ENCODE measurements around the gene RAB11FIP4.

- TF ChIP-seq CTCF (IDR thresholded peaks at IDR 0.05): no peak
- TF ChIP-seq POLR2AphosphoS5 (IDR thresholded peaks at IDR 0.05; ENCODE audit: low read depth, low read length): no peak
- no peak for TF ChIP-seq TCF7L2 (IDR thresholded peaks at IDR 0.05; ENCODE audit: low read depth, low read length)
- TF ChIP-seq, protein P1, sequence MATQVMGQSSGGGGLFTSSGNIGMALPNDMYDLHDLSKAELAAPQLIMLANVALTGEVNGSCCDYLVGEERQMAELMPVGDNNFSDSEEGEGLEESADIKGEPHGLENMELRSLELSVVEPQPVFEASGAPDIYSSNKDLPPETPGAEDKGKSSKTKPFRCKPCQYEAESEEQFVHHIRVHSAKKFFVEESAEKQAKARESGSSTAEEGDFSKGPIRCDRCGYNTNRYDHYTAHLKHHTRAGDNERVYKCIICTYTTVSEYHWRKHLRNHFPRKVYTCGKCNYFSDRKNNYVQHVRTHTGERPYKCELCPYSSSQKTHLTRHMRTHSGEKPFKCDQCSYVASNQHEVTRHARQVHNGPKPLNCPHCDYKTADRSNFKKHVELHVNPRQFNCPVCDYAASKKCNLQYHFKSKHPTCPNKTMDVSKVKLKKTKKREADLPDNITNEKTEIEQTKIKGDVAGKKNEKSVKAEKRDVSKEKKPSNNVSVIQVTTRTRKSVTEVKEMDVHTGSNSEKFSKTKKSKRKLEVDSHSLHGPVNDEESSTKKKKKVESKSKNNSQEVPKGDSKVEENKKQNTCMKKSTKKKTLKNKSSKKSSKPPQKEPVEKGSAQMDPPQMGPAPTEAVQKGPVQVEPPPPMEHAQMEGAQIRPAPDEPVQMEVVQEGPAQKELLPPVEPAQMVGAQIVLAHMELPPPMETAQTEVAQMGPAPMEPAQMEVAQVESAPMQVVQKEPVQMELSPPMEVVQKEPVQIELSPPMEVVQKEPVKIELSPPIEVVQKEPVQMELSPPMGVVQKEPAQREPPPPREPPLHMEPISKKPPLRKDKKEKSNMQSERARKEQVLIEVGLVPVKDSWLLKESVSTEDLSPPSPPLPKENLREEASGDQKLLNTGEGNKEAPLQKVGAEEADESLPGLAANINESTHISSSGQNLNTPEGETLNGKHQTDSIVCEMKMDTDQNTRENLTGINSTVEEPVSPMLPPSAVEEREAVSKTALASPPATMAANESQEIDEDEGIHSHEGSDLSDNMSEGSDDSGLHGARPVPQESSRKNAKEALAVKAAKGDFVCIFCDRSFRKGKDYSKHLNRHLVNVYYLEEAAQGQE (IDR thresholded peaks at IDR 0.05; ENCODE audit: insufficient read depth in 1 of 2, low read depth in 2 of 2, low read length in 1 of 2): no peak
- TF ChIP-seq SIN3A (IDR thresholded peaks at IDR 0.05; ENCODE audit: borderline replicate concordance, insufficient read depth, low read depth, low read length): no peak
Measured at GRCh38 chr17:31490671-31491375, 99.3 kb downstream of the RAB11FIP4 start.
